NB4 (cell line): ENCODE results near the gene OPALIN.

Experiments used
- MAX ChIP-seq: IDR thresholded peaks from 2 replicates; pipeline ENCODE4 v1.6.1; 2011; ENCODE audit warnings: low read depth, low read length
- MYC ChIP-seq: IDR thresholded peaks from 2 replicates; pipeline ENCODE4 v1.6.1; 2011; ENCODE audit warnings: low read depth, low read length
- POLR2A ChIP-seq: IDR thresholded peaks from 2 replicates; pipeline ENCODE4 v1.6.1; 2011; ENCODE audit warnings: mild to moderate bottlenecking; ENCODE audit not compliant: insufficient read length; ENCODE audit errors: extremely low read depth
- TF ChIP-seq, protein P1 (sequence below): IDR thresholded peaks from one replicate; pipeline ENCODE4 v1.5.1; 2012; ENCODE audit warnings: low read depth, low read length

GRCh38 chr10:96339956-96340904, 18.6 kb downstream of the OPALIN start:
- TF ChIP-seq, protein P1, sequence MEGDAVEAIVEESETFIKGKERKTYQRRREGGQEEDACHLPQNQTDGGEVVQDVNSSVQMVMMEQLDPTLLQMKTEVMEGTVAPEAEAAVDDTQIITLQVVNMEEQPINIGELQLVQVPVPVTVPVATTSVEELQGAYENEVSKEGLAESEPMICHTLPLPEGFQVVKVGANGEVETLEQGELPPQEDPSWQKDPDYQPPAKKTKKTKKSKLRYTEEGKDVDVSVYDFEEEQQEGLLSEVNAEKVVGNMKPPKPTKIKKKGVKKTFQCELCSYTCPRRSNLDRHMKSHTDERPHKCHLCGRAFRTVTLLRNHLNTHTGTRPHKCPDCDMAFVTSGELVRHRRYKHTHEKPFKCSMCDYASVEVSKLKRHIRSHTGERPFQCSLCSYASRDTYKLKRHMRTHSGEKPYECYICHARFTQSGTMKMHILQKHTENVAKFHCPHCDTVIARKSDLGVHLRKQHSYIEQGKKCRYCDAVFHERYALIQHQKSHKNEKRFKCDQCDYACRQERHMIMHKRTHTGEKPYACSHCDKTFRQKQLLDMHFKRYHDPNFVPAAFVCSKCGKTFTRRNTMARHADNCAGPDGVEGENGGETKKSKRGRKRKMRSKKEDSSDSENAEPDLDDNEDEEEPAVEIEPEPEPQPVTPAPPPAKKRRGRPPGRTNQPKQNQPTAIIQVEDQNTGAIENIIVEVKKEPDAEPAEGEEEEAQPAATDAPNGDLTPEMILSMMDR: peak; percentile 91
- no peak for TF ChIP-seq POLR2A
- no peak for TF ChIP-seq MYC
- 0 out of 2 replicates have a peak, but pooled peaks have one; percentile 4 for TF ChIP-seq MAX
